K562 (cell line): Measurements from ENCODE around the gene ZFAND3. TPM values are rescaled to one million over a fixed set of nuclear protein-coding genes. Genes with fewer than 3 reads are reported as not detected.

Experiments used
- AFF1 ChIP-seq, 2 experiments: fragments of 450-650 bp; IDR thresholded peaks; 2 replicates each; pipeline ENCODE4 v1.6.1; 2018; ENCODE audit warnings: mild to moderate bottlenecking in 2 of 2, low read depth in 1 of 2; ENCODE audit not compliant: partially characterized antibody in 2 of 2
- ATF3 ChIP-seq, 2 experiments: fragments of 450-650 bp in 1 of 2; sonication (generic) in 1 of 2; formaldehyde crosslinking in 1 of 2; IDR thresholded peaks in 1 of 2; conservative IDR thresholded peaks in 1 of 2; 2 replicates each; pipeline versions ENCODE4 v1.6.1 to v1.8.1; 2016 to 2023; ENCODE audit warnings: mild to moderate bottlenecking in 2 of 2, moderate library complexity in 2 of 2, inconsistent platforms in 1 of 2, missing genetic modification reagents in 1 of 2
- ELF1 ChIP-seq: fragments of 200-800 bp; sonication (Bioruptor generic); IDR thresholded peaks from 2 replicates; pipeline ENCODE4 v1.6.1; 2016; ENCODE audit warnings: missing genetic modification characterization, missing compliant biosample characterization
- HINFP ChIP-seq: fragments of 450-650 bp; conservative IDR thresholded peaks from 2 replicates; pipeline ENCODE4 v1.6.1; 2016; ENCODE audit warnings: missing genetic modification characterization, low read depth, mild to moderate bottlenecking, control low read depth, missing compliant biosample characterization
- MYC ChIP-seq, 2 experiments: fragments of 250-450 bp in 1 of 2; sonication (Bioruptor Pico) in 1 of 2; IDR thresholded peaks; 2 replicates each; pipeline versions ENCODE4 v1.5.1 to v1.6.1; 2012 to 2021; ENCODE audit warnings: low read depth in 2 of 2, borderline replicate concordance in 1 of 2, improper control_type of control experiment in 1 of 2, low read length in 1 of 2, mild to moderate bottlenecking in 1 of 2, moderate library complexity in 1 of 2
- NR2C2 ChIP-seq, 2 experiments: fragments of 200-800 bp in 1 of 2; sonication (Bioruptor generic) in 1 of 2; sonication (generic) in 1 of 2; formaldehyde crosslinking in 1 of 2; IDR thresholded peaks; 2 replicates each; pipeline versions ENCODE4 v1.6.1 to v1.8.0; 2016 to 2022; ENCODE audit warnings: mild to moderate bottlenecking in 1 of 2, missing compliant biosample characterization in 1 of 2, missing genetic modification characterization in 1 of 2, missing genetic modification reagents in 1 of 2
- THAP12 ChIP-seq: fragments of 250-450 bp; sonication (Bioruptor Pico); IDR thresholded peaks from 2 replicates; pipeline ENCODE4 v1.9.0; 2021; ENCODE audit warnings: mild to moderate bottlenecking, inconsistent platforms
- ZFP30 ChIP-seq: fragments of 250-450 bp; sonication (Bioruptor Pico); IDR thresholded peaks from 2 replicates; pipeline ENCODE4 v1.8.0; 2022; ENCODE audit warnings: moderate library complexity, mild to moderate bottlenecking, inconsistent platforms, borderline replicate concordance
- ZNF146 ChIP-seq: IDR thresholded peaks from one replicate; pipeline ENCODE4 v1.6.1; 2018; ENCODE audit warnings: missing compliant biosample characterization; ENCODE audit not compliant: unreplicated experiment
- ZNF583 ChIP-seq: fragments of 250-450 bp; sonication (Bioruptor Pico); IDR thresholded peaks from 2 replicates; pipeline ENCODE4 v1.4.0; 2020
- ZNF77 ChIP-seq: fragments of 250-450 bp; sonication (Bioruptor Pico); IDR thresholded peaks from 2 replicates; pipeline ENCODE4 v1.5.0; 2020
- polyA plus RNA-seq, 8 experiments: library from polyadenylated mRNA; depleted of rRNA in 4 of 8; stranded (reverse) in 5 of 8; unstranded in 3 of 8; fragments of >200 nt; fragmentation: Nextera tagmentation in 2 of 8; fragmentation: Illumina TruSeq in 1 of 8; extraction: Ambion mirVana in 2 of 8; extraction: Trizol in 1 of 8; gene quantifications; 2 replicates each; pipeline versions ENCODE4 v1.2.1 to v1.2.3, GENCODE V29; 2011 to 2014; ENCODE audit warnings: inconsistent platforms in 1 of 8, missing spikeins in 1 of 8
- total RNA-seq, 7 experiments: library from RNA; depleted of rRNA in 6 of 7; stranded (reverse); fragments of >200 nt in 6 of 7; fragmentation: Illumina TruSeq in 2 of 7; extraction: Trizol in 2 of 7; gene quantifications; 2 replicates each; pipeline versions ENCODE4 v1.2.1 to v1.2.3, GENCODE V29; 2011 to 2021; ENCODE audit warnings: low replicate concordance in 1 of 7
- TF ChIP-seq, protein P1 (sequence below): fragments of 250-450 bp; sonication (Bioruptor Pico); IDR thresholded peaks from 2 replicates; pipeline ENCODE4 v1.5.0; 2021

The ZFAND3 gene
- total and polyA plus RNA-seq, 9 of the 15 experiments (the other 6 are each of a cell fraction or from before 2014, with no cell fraction given) = 0.81 to 26.6 (median 11.8) TPM

DNA sequence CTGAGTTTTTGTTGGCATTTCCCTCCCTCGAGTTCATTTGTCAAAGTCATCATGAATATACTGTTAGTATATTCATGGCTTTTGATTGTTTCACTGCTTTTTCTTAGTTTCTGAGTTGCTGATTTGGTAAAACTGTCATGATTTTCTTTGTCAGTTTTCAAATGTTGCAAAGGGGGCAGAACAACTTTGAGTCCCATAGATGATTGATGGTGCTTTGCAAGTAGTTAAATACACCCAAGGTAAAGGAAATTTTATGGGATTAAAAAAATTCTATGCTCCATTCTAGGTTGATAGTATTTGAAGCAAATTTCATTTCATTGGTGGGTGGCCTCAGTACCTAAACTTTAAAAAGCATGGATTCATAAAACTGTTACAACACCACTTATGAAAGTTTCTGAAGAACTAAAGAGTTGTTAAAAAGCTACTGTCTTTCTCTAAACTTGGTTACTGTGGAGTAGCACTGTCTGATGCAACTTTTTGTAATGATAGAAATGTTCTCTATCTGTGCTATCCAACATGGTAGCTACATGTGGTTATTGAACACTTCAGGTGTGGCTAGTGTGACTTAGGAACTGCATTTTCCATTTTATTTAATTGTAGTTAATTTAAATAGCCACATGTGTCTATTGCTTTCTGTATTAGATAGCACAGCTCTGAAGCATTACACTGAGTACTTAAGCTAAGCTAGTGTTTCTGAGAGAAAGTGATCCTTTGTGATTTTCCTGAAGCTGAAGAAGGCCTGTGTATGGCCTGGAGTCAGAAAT is 153.6 kb downstream of the ZFAND3 start (continued):
- peak; percentile 87 for TF ChIP-seq ATF3 (IDR thresholded peaks at IDR 0.05)
- TF ChIP-seq ATF3 (CRISPR knock-in tag; conservative IDR thresholded peaks at IDR 0.05) = no peak
- TF ChIP-seq ZNF583 = no peak
- TF ChIP-seq HINFP (tag) = 0 out of 2 replicates have a peak, but pooled peaks have one; percentile 51
- TF ChIP-seq THAP12 (CRISPR knock-in tag) = no peak
- TF ChIP-seq ZFP30 (CRISPR knock-in tag) = no peak
- no peak for TF ChIP-seq AFF1 (IDR thresholded peaks at IDR 0.05; ENCODE audit: low read depth in 1 of 2, partially characterized antibody in 2 of 2)
- TF ChIP-seq NR2C2 (CRISPR knock-in tag; IDR thresholded peaks at IDR 0.05) = no peak
- TF ChIP-seq NR2C2 (tag; IDR thresholded peaks at IDR 0.05) = no peak; the same call in 1 of the 2 replicates
- TF ChIP-seq ZNF146 (CRISPR knock-in tag) = no peak
- no peak for TF ChIP-seq ZNF77 (CRISPR knock-in tag)
- TF ChIP-seq, protein P1, sequence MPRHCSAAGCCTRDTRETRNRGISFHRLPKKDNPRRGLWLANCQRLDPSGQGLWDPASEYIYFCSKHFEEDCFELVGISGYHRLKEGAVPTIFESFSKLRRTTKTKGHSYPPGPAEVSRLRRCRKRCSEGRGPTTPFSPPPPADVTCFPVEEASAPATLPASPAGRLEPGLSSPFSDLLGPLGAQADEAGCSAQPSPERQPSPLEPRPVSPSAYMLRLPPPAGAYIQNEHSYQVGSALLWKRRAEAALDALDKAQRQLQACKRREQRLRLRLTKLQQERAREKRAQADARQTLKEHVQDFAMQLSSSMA (CRISPR knock-in tag) = no peak
- no peak for TF ChIP-seq ELF1 (tag)
- TF ChIP-seq MYC (IDR thresholded peaks at IDR 0.05; ENCODE audit: low read depth, low read length) = peak; percentile 86
- no peak for TF ChIP-seq MYC (CRISPR knock-in tag; IDR thresholded peaks at IDR 0.05; ENCODE audit: borderline replicate concordance, low read depth)
